DOHH2 (cell line): ENCODE measurements around the gene POLDIP2.

Experiments used
- H3F3A ChIP-seq: fragments of 200-600 bp; sonication (generic), shearing (Covaris generic); 2 replicates; pipeline ENCODE4 v1.6.0; 2016; ENCODE audit warnings: antibody characterized with exemption, mild to moderate bottlenecking; ENCODE audit not compliant: control insufficient read depth, insufficient read depth
- H3K27ac ChIP-seq: fragments of 200-600 bp; sonication (generic); 2 replicates; pipeline ENCODE4 v1.5.1; 2014; ENCODE audit warnings: low read depth, mild to moderate bottlenecking, low read length, moderate library complexity
- H3K27me3 ChIP-seq: fragments of 200-600 bp; sonication (generic); 2 replicates; pipeline ENCODE4 v1.6.1; 2014; ENCODE audit warnings: mild to moderate bottlenecking, low read length, mixed read lengths; ENCODE audit not compliant: control insufficient read depth
- H3K36me3 ChIP-seq: fragments of 200-600 bp; sonication (generic); 2 replicates; pipeline ENCODE4 v1.6.1; 2014; ENCODE audit warnings: mild to moderate bottlenecking, low read length, moderate library complexity, mixed read lengths; ENCODE audit not compliant: control insufficient read depth
- H3K4me1 ChIP-seq: fragments of 200-600 bp; sonication (generic); 2 replicates; pipeline ENCODE4 v1.6.1; 2014; ENCODE audit warnings: mild to moderate bottlenecking, low read length, mixed read lengths; ENCODE audit not compliant: control insufficient read depth
- H3K4me2 ChIP-seq: fragments of 200-600 bp; sonication (generic); 2 replicates; pipeline ENCODE4 v1.6.0; 2014; ENCODE audit warnings: mild to moderate bottlenecking, low read length, moderate library complexity
- H3K4me3 ChIP-seq: fragments of 200-600 bp; sonication (generic); 2 replicates; pipeline ENCODE4 v1.5.1; 2014; ENCODE audit warnings: mild to moderate bottlenecking, low read length, mixed read lengths
- H3K79me2 ChIP-seq: fragments of 200-600 bp; sonication (generic); 2 replicates; pipeline ENCODE4 v1.6.1; 2014; ENCODE audit warnings: mild to moderate bottlenecking, low read length, mixed read lengths; ENCODE audit not compliant: control insufficient read depth
- H3K9me2 ChIP-seq: fragments of 200-600 bp; sonication (generic); replicated peaks from 2 replicates; pipeline ENCODE4 v1.6.1; 2014; ENCODE audit warnings: mild to moderate bottlenecking, low read length, mixed read lengths; ENCODE audit not compliant: control insufficient read depth
- H3K9me3 ChIP-seq: fragments of 200-600 bp; sonication (generic); 2 replicates; pipeline ENCODE4 v1.6.1; 2014; ENCODE audit warnings: antibody characterized with exemption, low read length, mixed read lengths; ENCODE audit not compliant: control insufficient read depth, insufficient read depth
- H4K20me1 ChIP-seq: fragments of 200-600 bp; sonication (generic); 2 replicates; pipeline ENCODE4 v1.6.0; 2014; ENCODE audit warnings: low read depth, mild to moderate bottlenecking, antibody characterized with exemption, low read length, moderate library complexity; ENCODE audit not compliant: control insufficient read depth, insufficient read depth
- CTCF ChIP-seq: fragments of 200-600 bp; sonication (generic); IDR thresholded peaks from one replicate; pipeline ENCODE4 v1.5.1; 2014; ENCODE audit warnings: antibody characterized with exemption, mild to moderate bottlenecking, low read depth, low read length; ENCODE audit not compliant: poor library complexity, severe bottlenecking
- EZH2phosphoT487 ChIP-seq: fragments of 200-600 bp; sonication (generic); IDR thresholded peaks from 2 replicates; pipeline ENCODE4 v1.6.1; 2017; ENCODE audit warnings: borderline replicate concordance, mild to moderate bottlenecking, antibody characterized with exemption, low read length, moderate library complexity, mixed read lengths

The POLDIP2 gene

GRCh38 chr17:28344435-28344901, 12.9 kb downstream of the POLDIP2 start:
- Histone ChIP-seq H3K27me3 (no peaks in the 10 kb centered on the region), H3K4me1 (peaks cover 3% of the 10 kb centered on the region; the same call in 1 of the 2 replicates), H3K36me3 (peaks cover 73% of the 10 kb centered on the region), H3K4me2 (no peak overlapping the region), H3K4me3 (no peak overlapping the region), H3K9me2 (no peaks in the 10 kb centered on the region), H4K20me1 (no peaks in the 10 kb centered on the region), H3K27ac (no peak overlapping the region), H3K9me3 (no peaks in the 10 kb centered on the region), H3K79me2 (no peaks in the 10 kb centered on the region), H3F3A (peaks cover 7% of the 10 kb centered on the region; the same call in 1 of the 2 replicates)
- TF ChIP-seq EZH2phosphoT487 = no peak
- TF ChIP-seq CTCF = no peak

GRCh38 chr17:28344011-28344410, 13.3 kb downstream of the POLDIP2 start:
- H3F3A ChIP-seq = peaks cover 7% of the 10 kb centered on the region; the same call in 1 of the 2 replicates
- no peaks in the 10 kb centered on the region for H3K9me2 ChIP-seq
- no peak overlapping the region for H3K27ac ChIP-seq
- H3K4me3 ChIP-seq = no peak overlapping the region
- no peaks in the 10 kb centered on the region for H3K9me3 ChIP-seq
- no peak for TF ChIP-seq EZH2phosphoT487
- no peak for TF ChIP-seq CTCF
- no peaks in the 10 kb centered on the region for H3K27me3 ChIP-seq
- peaks cover 3% of the 10 kb centered on the region; the same call in 1 of the 2 replicates for H3K4me1 ChIP-seq
- H3K36me3 ChIP-seq = peaks cover 69% of the 10 kb centered on the region
- H4K20me1 ChIP-seq = no peaks in the 10 kb centered on the region
- 0 out of 2 replicates have a peak, but pooled peaks cover 2% of the 10 kb centered on the region for H3K79me2 ChIP-seq
- no peak overlapping the region for H3K4me2 ChIP-seq

- Histone ChIP-seq H3K4me2 (no peak overlapping the region), H3K27ac (no peak overlapping the region), H3K4me3 (no peak overlapping the region), H3K9me2 (no peaks in the 10 kb centered on the region), H3F3A (peaks cover 7% of the 10 kb centered on the region; the same call in 1 of the 2 replicates), H4K20me1 (0 out of 2 replicates have a peak, but pooled peaks cover 2% of the 10 kb centered on the region), H3K4me1 (peaks cover 3% of the 10 kb centered on the region; the same call in 1 of the 2 replicates), H3K36me3 (peaks cover 64% of the 10 kb centered on the region), H3K79me2 (peaks cover 4% of the 10 kb centered on the region; the same call in 1 of the 2 replicates), H3K27me3 (no peaks in the 10 kb centered on the region), H3K9me3 (no peaks in the 10 kb centered on the region)
- TF ChIP-seq EZH2phosphoT487 (no peak), CTCF (no peak)
These were observed 13.8 kb downstream of the POLDIP2 start for GRCh38 chr17:28343491-28343932.
